Keratinocyte (primary cell): ENCODE measurements around the gene PAX1. TPM values are rescaled to one million over a fixed set of nuclear protein-coding genes. Genes with fewer than 3 reads are reported as not detected.

Source experiments
- DNase-seq: peaks from one replicate; pipeline ENCODE4 v3.0.0-alpha.2; 2011; ENCODE audit warnings: low read depth, missing footprints, low spot score
- FAIRE-seq: peaks from 2 replicates; lab custom pipeline; 2011; peaks lifted over from hg19 to GRCh38; lab: Jason Lieb, UNC
- H2AFZ ChIP-seq: 2 replicates; pipeline ENCODE4 v1.6.0; 2012; ENCODE audit warnings: low read length, control low read depth, inconsistent platforms; ENCODE audit not compliant: control insufficient read depth
- H3K27ac ChIP-seq: 2 replicates; pipeline ENCODE4 v1.5.1; 2011; ENCODE audit warnings: low read length; ENCODE audit not compliant: control insufficient read depth, insufficient read depth
- H3K27me3 ChIP-seq: 3 replicates; pipeline ENCODE4 v1.6.0; 2011; ENCODE audit warnings: low read length; ENCODE audit not compliant: control insufficient read depth, insufficient read depth; ENCODE audit errors: extremely low read depth
- H3K36me3 ChIP-seq, 2 experiments: 2 replicates in 1 of 2; 3 replicates in 1 of 2; pipeline ENCODE4 v1.5.1; 2011; ENCODE audit warnings: low read length in 2 of 2, mild to moderate bottlenecking in 1 of 2; ENCODE audit not compliant: control insufficient read depth in 2 of 2, insufficient read depth in 2 of 2; ENCODE audit errors: extremely low read depth in 1 of 2
- H3K4me1 ChIP-seq: 3 replicates; pipeline ENCODE4 v1.5.1; 2011; ENCODE audit warnings: low read length; ENCODE audit not compliant: control insufficient read depth, insufficient read depth; ENCODE audit errors: extremely low read depth
- H3K4me2 ChIP-seq: 3 replicates; pipeline ENCODE4 v1.6.0; 2011; ENCODE audit warnings: low read depth, low read length; ENCODE audit not compliant: control insufficient read depth, insufficient read depth; ENCODE audit errors: extremely low read depth
- H3K4me3 ChIP-seq, 3 experiments: fragments of 200-600 bp in 1 of 3; sonication (generic) in 1 of 3; 2 replicates in 2 of 3; 3 replicates in 1 of 3; pipeline ENCODE4 v1.5.1; 2011 to 2016; ENCODE audit warnings: low read length in 3 of 3, mild to moderate bottlenecking in 3 of 3, control low read depth in 2 of 3, inconsistent platforms in 1 of 3, low read depth in 1 of 3, mixed read lengths in 1 of 3, mixed run types in 1 of 3, moderate library complexity in 1 of 3; ENCODE audit not compliant: control insufficient read depth in 2 of 3, insufficient read depth in 2 of 3; ENCODE audit errors: extremely low read depth in 1 of 3
- H3K79me2 ChIP-seq: 2 replicates; pipeline ENCODE4 v1.6.0; 2012; ENCODE audit warnings: low read length; ENCODE audit not compliant: control insufficient read depth, insufficient read depth
- H3K9ac ChIP-seq: 3 replicates; pipeline ENCODE4 v1.6.0; 2011; ENCODE audit warnings: low read length; ENCODE audit not compliant: control insufficient read depth, insufficient read depth; ENCODE audit errors: extremely low read depth
- H3K9me1 ChIP-seq: 3 replicates; pipeline ENCODE4 v1.6.0; 2011; ENCODE audit warnings: low read length; ENCODE audit not compliant: control insufficient read depth, insufficient read depth; ENCODE audit errors: extremely low read depth
- H3K9me3 ChIP-seq: 2 replicates; pipeline ENCODE4 v1.5.1; 2012; ENCODE audit warnings: low read depth, low read length; ENCODE audit not compliant: control insufficient read depth
- H4K20me1 ChIP-seq: 3 replicates; pipeline ENCODE4 v1.6.0; 2011; ENCODE audit warnings: low read length; ENCODE audit not compliant: control insufficient read depth, insufficient read depth; ENCODE audit errors: extremely low read depth
- CTCF ChIP-seq, 3 experiments: IDR thresholded peaks in 1 of 3; conservative IDR thresholded peaks in 1 of 3; optimal IDR thresholded peaks in 1 of 3; 2 replicates in 2 of 3; 3 replicates in 1 of 3; pipeline versions ENCODE3 to v1.5.1; 2011; ENCODE audit warnings: low read length in 3 of 3, mild to moderate bottlenecking in 3 of 3, moderate library complexity in 2 of 3, control low read depth in 1 of 3, inconsistent platforms in 1 of 3; ENCODE audit not compliant: insufficient read depth in 2 of 3; ENCODE audit errors: extremely low read depth in 1 of 3
- EZH2 ChIP-seq: IDR thresholded peaks from one replicate; pipeline ENCODE4 v1.6.1; 2012; ENCODE audit warnings: inconsistent platforms, mild to moderate bottlenecking, low read length, moderate library complexity
- dilution Hi-C: fragments of 300-500 bp; cut with MboI; formaldehyde crosslinking; loops from one replicate; pipeline ENCODE4 v1.7.0; 2020; ENCODE audit warnings: low sequenced_read_pairs; ENCODE audit not compliant: extremely low pct_ligation_motif_present
- polyA plus RNA-seq, 5 experiments: library from polyadenylated mRNA; depleted of rRNA in 3 of 5; stranded (reverse) in 3 of 5; stranded (forward) in 1 of 5; unstranded in 1 of 5; fragments of >200 nt; gene quantifications; 1 replicate in 1 of 5; 2 replicates in 3 of 5; 3 replicates in 1 of 5; pipeline versions ENCODE4 v1.2.1 to v1.2.3, GENCODE V29; 2011 to 2012; ENCODE audit warnings: missing spikeins in 2 of 5, low read depth in 1 of 5, low replicate concordance in 1 of 5

The PAX1 gene
- polyA plus RNA-seq, 1 donor (not counting 4 experiments of a cell fraction or from before 2014, with no cell fraction given): not detected

DNA sequence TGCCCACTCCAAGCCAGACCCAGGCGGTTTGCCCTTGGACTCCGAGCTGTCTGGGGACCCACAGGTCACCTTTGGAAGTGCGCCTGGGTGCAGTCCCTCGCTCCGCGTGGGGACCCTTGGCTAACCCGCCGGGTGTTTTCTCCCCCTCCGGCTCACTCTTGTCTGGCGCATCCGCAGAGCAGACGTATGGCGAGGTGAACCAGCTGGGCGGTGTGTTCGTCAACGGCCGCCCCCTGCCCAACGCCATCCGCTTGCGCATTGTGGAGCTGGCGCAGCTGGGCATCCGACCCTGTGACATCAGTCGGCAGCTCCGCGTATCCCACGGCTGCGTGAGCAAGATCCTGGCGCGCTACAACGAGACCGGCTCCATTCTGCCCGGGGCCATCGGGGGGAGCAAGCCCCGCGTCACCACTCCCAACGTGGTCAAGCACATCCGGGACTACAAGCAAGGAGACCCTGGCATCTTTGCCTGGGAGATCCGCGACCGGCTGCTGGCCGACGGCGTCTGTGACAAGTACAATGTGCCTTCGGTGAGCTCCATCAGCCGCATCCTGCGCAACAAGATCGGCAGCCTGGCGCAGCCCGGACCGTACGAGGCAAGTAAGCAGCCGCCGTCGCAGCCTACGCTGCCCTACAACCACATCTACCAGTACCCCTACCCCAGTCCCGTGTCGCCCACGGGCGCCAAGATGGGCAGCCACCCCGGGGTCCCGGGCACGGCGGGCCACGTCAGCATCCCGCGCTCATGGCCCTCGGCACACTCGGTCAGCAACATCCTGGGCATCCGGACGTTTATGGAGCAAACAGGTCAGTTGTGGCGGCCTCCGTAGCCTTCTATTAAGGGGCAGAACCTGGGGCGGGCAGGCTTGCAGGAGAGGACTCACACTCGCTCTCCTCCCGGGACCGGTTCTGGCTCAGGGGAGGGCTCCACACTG, 1.1 kb downstream of the PAX1 start:
- Histone ChIP-seq H3K27ac (no peak overlapping the region), H3K4me2 (no peak overlapping the region), H3K4me1 (no peaks in the 10 kb centered on the region), H3K9me3 (no peaks in the 10 kb centered on the region), H3K9ac (no peak overlapping the region), H4K20me1 (no peaks in the 10 kb centered on the region), H3K27me3 (peaks cover 86% of the 10 kb centered on the region), H3K4me3 (no peak overlapping the region), H2AFZ (no peak overlapping the region), H3K9me1 (no peaks in the 10 kb centered on the region), H3K79me2 (no peaks in the 10 kb centered on the region), H3K36me3 (no peaks in the 10 kb centered on the region)
- no peak for FAIRE-seq
- DNase-seq: no peak
- dilution Hi-C loops: no loop called here
- TF ChIP-seq EZH2 (peak; percentile 87), CTCF (optimal IDR thresholded peaks at IDR 0.05 in 1 of 3, IDR thresholded peaks at IDR 0.05 in 1 of 3, conservative IDR thresholded peaks at IDR 0.05 in 1 of 3; ENCODE audit: extremely low read depth in 1 of 3, insufficient read depth in 2 of 3, low read length in 3 of 3) (no peak)

GRCh38 chr20:21707267-21707666, 1.8 kb downstream of the PAX1 start:
- dilution Hi-C loops: no loop called here

More at GRCh38 chr20:21707267-21707666, 1.8 kb downstream of the PAX1 start:
- H3K4me3 ChIP-seq: no peak overlapping the region
- no peak overlapping the region for H2AFZ ChIP-seq
- H3K9ac ChIP-seq: no peak overlapping the region
- H3K27me3 ChIP-seq: peaks cover 80% of the 10 kb centered on the region
- no peaks in the 10 kb centered on the region for H3K36me3 ChIP-seq
- FAIRE-seq (no peak), DNase-seq (no peak)
- no peaks in the 10 kb centered on the region for H3K4me1 ChIP-seq
- no peaks in the 10 kb centered on the region for H3K9me3 ChIP-seq
- H3K79me2 ChIP-seq: no peaks in the 10 kb centered on the region
- TF ChIP-seq CTCF (optimal IDR thresholded peaks at IDR 0.05 in 1 of 3, IDR thresholded peaks at IDR 0.05 in 1 of 3, conservative IDR thresholded peaks at IDR 0.05 in 1 of 3; ENCODE audit: extremely low read depth in 1 of 3, insufficient read depth in 2 of 3, low read length in 3 of 3) (no peak), EZH2 (no peak)
- H3K4me2 ChIP-seq: no peak overlapping the region
- H3K27ac ChIP-seq: no peak overlapping the region
- no peaks in the 10 kb centered on the region for H3K9me1 ChIP-seq
- H4K20me1 ChIP-seq: no peaks in the 10 kb centered on the region
